Progenitor cell of endocrine pancreas (in vitro differentiated cells): Measurements from ENCODE around the gene TMEM63A. TPM values are rescaled to one million over a fixed set of nuclear protein-coding genes. Genes with fewer than 3 reads are reported as not detected.

Experiments
- DNase-seq: peaks from one replicate; pipeline ENCODE4 v3.0.0; 2021; ENCODE audit warnings: low spot score; ENCODE audit not compliant: unreplicated experiment
- H3K27ac Mint-ChIP-seq: 2 replicates; pipeline ENCODE4 v1.8.0; 2021; ENCODE audit warnings: mild to moderate bottlenecking, moderate library complexity, mixed read lengths
- H3K27me3 Mint-ChIP-seq: 2 replicates; pipeline ENCODE4 v1.8.0; 2021; ENCODE audit warnings: mixed read lengths
- H3K36me3 Mint-ChIP-seq: 2 replicates; pipeline ENCODE4 v1.8.0; 2022; ENCODE audit warnings: mixed read lengths; ENCODE audit not compliant: insufficient read depth
- H3K4me1 Mint-ChIP-seq: 2 replicates; pipeline ENCODE4 v1.8.0; 2021; ENCODE audit warnings: low read depth, mixed read lengths
- H3K4me3 Mint-ChIP-seq: 2 replicates; pipeline ENCODE4 v1.8.0; 2021; ENCODE audit warnings: low read depth, mild to moderate bottlenecking, moderate library complexity, mixed read lengths
- H3K9me3 Mint-ChIP-seq: 2 replicates; pipeline ENCODE4 v1.8.0; 2021; ENCODE audit warnings: low read depth, mixed read lengths
- total RNA-seq: library from RNA; stranded (reverse); gene quantifications from 2 replicates; pipeline ENCODE4 v1.2.1, GENCODE V29; 2021
- TF ChIP-seq, protein P1 (sequence below): fragments of 200-600 bp; sonication (generic); IDR thresholded peaks from one replicate; pipeline ENCODE4 v1.5.0; 2021; ENCODE audit warnings: antibody characterized with exemption, mild to moderate bottlenecking; ENCODE audit not compliant: unreplicated experiment

The TMEM63A gene
- total RNA-seq, 1 donor from 2014 or later: 246 TPM

DNA sequence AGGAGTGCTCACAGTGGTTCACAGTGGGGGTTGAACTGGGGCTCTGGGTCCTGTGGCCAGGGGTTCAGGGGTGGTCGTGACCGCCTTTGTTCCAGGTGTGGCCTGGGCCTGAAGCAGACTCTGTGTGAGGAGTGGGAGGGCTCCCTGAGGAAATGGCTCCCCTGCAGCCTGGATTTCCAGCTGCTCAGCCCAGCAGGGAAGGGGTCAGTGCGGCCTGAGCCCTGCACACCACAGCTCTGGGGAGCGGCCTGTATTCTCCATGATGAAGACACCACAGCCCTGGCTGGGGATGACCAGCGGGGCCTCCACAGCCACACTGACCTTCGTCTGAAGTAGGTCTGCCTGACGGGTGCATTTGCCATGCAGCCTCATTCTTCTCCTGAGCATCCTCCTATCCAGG is 25.2 kb upstream of the TMEM63A start:
- H3K4me1 Mint-ChIP-seq: peaks cover 12% of the 10 kb centered on the region
- H3K9me3 Mint-ChIP-seq: no peaks in the 10 kb centered on the region
- no peaks in the 10 kb centered on the region for H3K36me3 Mint-ChIP-seq
- H3K27ac Mint-ChIP-seq: no peak overlapping the region
- H3K27me3 Mint-ChIP-seq: peaks cover 18% of the 10 kb centered on the region
- no peak overlapping the region for H3K4me3 Mint-ChIP-seq
- no peak for DNase-seq
- TF ChIP-seq, protein P1, sequence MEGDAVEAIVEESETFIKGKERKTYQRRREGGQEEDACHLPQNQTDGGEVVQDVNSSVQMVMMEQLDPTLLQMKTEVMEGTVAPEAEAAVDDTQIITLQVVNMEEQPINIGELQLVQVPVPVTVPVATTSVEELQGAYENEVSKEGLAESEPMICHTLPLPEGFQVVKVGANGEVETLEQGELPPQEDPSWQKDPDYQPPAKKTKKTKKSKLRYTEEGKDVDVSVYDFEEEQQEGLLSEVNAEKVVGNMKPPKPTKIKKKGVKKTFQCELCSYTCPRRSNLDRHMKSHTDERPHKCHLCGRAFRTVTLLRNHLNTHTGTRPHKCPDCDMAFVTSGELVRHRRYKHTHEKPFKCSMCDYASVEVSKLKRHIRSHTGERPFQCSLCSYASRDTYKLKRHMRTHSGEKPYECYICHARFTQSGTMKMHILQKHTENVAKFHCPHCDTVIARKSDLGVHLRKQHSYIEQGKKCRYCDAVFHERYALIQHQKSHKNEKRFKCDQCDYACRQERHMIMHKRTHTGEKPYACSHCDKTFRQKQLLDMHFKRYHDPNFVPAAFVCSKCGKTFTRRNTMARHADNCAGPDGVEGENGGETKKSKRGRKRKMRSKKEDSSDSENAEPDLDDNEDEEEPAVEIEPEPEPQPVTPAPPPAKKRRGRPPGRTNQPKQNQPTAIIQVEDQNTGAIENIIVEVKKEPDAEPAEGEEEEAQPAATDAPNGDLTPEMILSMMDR: no peak

DNA sequence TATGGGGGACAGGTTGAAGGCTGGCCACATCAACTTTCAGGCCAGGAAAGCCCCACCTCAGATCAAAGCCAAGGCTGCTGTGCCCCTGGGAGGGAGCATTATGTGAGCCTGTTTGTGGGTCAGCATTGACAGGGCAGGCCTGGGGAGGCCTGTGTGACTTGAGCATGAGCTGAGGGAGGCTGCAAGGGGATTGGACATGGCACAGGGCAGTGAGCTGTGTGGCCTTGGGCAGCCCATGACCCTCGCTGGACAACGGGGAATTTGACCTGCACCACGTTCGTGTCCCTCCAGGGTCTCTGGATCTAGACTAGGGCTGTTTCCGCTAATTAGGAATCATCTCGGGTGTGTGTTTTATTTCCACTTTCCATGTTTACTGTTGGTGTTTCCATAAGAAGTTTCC is 24.3 kb upstream of the TMEM63A start:
- Mint-ChIP-seq H3K9me3 (no peaks in the 10 kb centered on the region), H3K27ac (no peak overlapping the region), H3K4me3 (no peak overlapping the region), H3K4me1 (peaks cover 12% of the 10 kb centered on the region), H3K36me3 (no peaks in the 10 kb centered on the region), H3K27me3 (peaks cover 12% of the 10 kb centered on the region)
- DNase-seq: no peak
- TF ChIP-seq, protein P1: no peak

DNA sequence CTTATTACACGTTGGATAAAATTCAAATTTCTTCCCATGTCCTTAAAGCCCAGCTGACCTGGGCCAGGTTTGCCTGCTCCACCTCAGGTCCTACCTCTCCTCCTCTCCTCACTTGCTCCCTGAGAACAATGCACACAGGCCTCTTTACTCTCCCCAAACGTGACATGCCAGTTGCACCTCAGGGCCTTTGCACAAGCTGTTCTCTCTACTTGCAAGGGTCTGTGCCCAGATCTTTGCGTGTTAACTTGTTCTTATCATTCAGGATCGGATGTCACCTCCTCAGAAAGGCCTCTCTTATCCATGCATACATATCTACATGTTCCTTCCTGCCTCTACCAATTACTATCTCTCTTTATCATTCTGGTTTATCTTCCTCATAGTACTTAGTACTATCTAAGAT is 21.4 kb upstream of the TMEM63A start:
- no peaks in the 10 kb centered on the region for H3K9me3 Mint-ChIP-seq
- H3K4me3 Mint-ChIP-seq: no peak overlapping the region
- no peaks in the 10 kb centered on the region for H3K36me3 Mint-ChIP-seq
- no peak for DNase-seq
- peaks cover 8% of the 10 kb centered on the region for H3K4me1 Mint-ChIP-seq
- H3K27ac Mint-ChIP-seq: no peak overlapping the region
- H3K27me3 Mint-ChIP-seq: peaks cover 10% of the 10 kb centered on the region
- TF ChIP-seq, protein P1: no peak

DNA sequence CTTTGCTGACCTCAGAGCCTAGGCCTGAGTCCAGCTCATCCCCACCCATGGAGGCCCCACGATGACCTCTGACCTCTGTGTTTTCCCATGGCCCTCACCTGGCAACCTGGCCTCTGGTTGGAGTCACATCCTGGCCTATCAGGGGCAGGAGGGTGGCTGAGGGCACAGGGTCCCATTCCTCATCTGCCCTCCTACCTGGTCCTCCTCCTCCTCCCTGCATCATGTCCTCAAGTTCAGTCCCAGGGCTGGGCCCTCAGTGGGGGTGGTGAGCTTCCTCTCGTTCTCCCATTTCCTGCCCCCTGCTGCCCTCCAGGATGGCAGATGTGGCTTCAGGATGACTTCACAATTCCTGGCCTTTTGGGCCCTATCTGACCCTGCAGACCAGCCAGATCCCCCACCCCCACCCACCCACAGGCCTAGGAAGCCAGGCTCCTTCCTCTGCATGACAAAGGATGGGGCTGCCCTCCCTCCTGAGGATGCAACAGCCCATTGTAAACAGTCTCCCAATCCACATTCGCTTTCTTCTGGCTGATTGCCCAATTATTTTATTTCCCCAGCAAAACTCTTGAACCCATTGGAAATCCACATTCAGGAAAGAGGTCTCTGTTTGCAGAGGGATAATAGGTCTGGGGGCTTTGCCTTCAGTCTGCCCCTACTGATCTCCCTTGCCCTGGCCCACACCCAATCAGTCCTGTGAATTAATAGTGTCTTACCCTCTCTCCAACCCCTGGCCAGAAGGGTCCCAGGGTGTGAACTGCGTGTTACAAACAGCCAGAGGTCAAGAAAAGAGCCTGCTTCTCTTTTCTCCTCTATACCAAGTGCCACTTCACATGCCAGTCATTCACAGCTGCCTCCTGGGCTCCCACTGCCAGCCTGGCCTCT is 17.1 kb upstream of the TMEM63A start:
- TF ChIP-seq, protein P1: no peak
- Mint-ChIP-seq H3K27me3 (no peaks in the 10 kb centered on the region), H3K27ac (no peak overlapping the region), H3K36me3 (no peaks in the 10 kb centered on the region), H3K9me3 (no peaks in the 10 kb centered on the region), H3K4me1 (peaks cover 21% of the 10 kb centered on the region), H3K4me3 (no peak overlapping the region)
- DNase-seq: no peak

DNA sequence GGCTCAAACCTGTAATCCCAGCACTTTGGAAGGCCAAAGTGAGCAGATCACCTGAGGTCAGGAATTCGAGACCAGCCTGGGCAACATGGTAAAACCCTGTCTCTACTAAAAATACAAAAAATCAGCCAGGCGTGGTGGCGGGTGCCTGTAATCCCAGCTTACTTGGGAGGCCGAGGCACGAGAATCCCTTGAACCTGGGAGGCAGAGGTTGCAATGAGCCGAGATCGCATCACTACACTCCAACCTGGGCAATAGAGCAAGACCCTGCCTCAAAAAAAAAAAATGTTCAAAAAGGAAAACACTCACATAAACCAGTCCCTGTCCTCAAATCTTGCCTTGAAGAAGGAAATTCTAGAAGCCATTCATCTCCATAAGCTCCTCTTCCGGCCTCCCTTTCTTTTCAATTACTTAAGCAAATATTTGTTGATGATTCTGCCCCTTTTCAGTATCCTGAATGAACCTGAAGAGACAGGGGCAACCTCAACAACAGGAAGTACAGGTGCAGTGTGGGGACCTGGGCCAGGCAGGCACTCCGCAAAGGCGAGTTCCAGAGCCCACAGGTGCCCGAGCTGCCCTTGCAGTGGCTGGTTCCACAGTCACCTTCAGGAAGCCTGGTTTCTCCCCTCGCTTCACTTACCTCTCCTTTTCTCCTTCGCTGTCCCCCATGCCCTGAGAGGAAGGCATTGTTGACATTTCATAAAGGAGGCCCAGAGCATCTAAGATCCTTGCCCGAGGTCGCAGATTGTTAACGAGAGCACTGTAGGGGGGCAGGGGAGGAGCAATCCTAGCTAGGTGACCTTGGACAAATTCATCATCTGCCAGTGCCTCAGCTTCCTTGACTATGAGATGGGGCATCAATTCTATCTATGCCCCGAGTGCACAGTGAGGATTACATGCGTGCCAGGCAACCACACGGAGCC is 15.7 kb upstream of the TMEM63A start:
- H3K4me1 Mint-ChIP-seq: peaks cover 23% of the 10 kb centered on the region
- no peaks in the 10 kb centered on the region for H3K36me3 Mint-ChIP-seq
- H3K27ac Mint-ChIP-seq: peak overlapping the region; percentile 16
- DNase-seq: no peak
- TF ChIP-seq, protein P1: no peak
- no peaks in the 10 kb centered on the region for H3K27me3 Mint-ChIP-seq
- no peak overlapping the region for H3K4me3 Mint-ChIP-seq
- no peaks in the 10 kb centered on the region for H3K9me3 Mint-ChIP-seq
